ENCODE measurements around the gene CSMD2.

Gene CSMD2

DNA sequence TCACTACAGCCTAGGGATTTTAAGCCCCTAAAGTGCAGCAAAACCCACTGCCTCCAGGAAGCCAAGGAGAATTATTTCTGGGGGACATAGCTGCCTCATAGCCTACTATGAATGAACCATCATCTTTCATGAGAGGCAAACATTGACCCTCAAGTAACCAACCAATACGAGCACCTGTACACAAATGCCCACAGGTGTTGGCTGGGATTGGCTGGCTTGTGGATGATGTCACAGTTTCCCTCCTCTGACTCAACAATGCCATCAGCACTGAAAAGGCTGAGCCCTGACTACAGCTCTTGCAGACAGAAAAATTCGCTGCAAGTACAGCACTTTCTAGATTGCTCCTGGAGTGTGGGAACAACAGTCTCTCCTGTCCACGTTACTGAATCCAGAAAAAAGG is 301.3 kb downstream of the CSMD2 start, which contains the start of gene HMGB4:
Gene HMGB4 (plus strand): TSS at position 301 of the 400 bp plus-strand sequence. CDS start 113 bp downstream, outside the sequence.
- TF ChIP-seq, protein P1, sequence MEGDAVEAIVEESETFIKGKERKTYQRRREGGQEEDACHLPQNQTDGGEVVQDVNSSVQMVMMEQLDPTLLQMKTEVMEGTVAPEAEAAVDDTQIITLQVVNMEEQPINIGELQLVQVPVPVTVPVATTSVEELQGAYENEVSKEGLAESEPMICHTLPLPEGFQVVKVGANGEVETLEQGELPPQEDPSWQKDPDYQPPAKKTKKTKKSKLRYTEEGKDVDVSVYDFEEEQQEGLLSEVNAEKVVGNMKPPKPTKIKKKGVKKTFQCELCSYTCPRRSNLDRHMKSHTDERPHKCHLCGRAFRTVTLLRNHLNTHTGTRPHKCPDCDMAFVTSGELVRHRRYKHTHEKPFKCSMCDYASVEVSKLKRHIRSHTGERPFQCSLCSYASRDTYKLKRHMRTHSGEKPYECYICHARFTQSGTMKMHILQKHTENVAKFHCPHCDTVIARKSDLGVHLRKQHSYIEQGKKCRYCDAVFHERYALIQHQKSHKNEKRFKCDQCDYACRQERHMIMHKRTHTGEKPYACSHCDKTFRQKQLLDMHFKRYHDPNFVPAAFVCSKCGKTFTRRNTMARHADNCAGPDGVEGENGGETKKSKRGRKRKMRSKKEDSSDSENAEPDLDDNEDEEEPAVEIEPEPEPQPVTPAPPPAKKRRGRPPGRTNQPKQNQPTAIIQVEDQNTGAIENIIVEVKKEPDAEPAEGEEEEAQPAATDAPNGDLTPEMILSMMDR (IDR thresholded peaks at IDR 0.05; ENCODE audit: low read depth, low read length), result no peak
- H3K4me3 ChIP-seq (ENCODE audit: low read depth, low read length), result no peak within 1 kb of the TSS

DNA sequence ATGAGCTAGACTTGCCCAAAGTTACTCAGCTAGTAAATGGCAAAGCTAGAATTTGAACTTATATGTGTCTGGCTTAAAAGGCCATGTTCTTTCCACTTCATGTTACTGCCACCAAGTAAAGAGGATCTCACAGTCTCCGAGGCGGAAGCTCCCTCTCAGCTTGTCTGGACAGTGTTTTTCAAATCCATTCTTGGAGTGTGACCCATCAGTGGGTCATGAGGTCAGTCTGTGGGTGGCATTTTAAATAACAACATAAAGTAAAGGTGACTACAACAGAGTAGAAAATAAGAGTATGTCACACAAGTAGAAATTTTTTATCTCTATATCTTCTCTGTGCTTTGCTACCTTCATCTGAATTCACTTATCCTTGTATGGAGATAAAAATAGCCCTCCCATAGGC is 304.4 kb downstream of the CSMD2 start:
- TF ChIP-seq, protein P1 (IDR thresholded peaks at IDR 0.05; ENCODE audit: low read depth, low read length), result no peak

DNA sequence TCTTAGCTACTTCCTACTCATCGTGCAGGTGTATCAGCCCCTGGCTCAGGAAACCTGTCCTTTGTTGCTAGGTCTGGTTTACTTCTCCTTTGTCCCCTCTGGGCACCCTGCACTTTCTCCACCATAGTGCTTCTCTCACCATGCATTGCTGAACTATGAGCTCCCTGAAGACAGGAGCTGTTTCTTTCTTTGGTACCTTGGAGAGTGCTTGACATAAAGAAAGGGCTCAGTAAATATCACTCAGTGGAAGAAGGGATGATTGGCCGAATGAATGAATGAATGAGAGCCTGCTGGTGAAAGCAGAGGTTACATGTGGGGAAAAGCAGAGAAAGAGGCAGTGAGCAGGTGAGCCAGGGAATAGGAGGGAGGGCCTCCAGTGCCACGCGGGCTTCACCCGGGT is 310.9 kb downstream of the CSMD2 start:
- no peak overlapping the region for H3K4me3 ChIP-seq (ENCODE audit: low read depth, low read length)
- TF ChIP-seq, protein P1 (IDR thresholded peaks at IDR 0.05; ENCODE audit: low read depth, low read length), result no peak

More for the DNA sequence above, 304.4 kb downstream of the CSMD2 start:
- no peak overlapping the region for H3K4me3 ChIP-seq (ENCODE audit: low read depth, low read length)

DNA sequence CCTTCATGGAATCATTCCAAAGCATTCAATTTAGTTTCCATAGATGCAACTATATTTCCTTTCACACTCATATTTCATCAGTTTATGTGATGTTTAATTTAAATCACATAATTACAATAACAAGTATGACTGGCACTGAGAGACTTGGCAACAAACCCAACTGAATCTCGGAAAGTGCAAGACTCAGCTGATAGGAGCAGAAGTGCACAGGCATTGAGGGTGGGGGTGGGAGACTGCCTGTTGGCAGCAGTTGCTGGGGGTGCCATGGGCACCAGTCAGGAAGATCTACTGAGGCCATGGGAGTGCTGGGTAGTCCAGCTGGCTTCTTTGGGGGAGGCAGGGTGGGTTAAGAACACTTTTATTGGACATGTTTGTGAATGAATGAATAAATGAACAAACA is 311.6 kb downstream of the CSMD2 start:
- TF ChIP-seq, protein P1 (IDR thresholded peaks at IDR 0.05; ENCODE audit: low read depth, low read length), result no peak
- no peak overlapping the region for H3K4me3 ChIP-seq (ENCODE audit: low read depth, low read length)

DNA sequence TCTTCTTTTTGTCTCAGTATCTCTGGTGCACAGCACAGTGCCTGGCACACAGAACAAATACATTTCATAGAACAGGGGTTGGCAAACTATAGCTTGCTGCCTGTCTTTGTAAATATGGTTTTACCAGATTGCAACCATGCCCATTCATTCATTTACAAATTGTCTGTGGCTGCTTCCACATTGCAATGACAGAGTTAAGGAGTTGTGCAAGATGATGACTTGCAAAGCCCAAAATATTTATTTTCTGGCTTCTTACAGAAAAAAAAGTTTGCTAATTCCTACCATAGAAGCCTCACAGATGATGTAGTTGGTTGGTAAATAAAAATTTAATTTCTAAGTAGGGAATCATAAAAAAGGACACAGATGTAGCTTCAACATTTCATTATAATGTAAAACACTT is 312.3 kb downstream of the CSMD2 start:
- TF ChIP-seq, protein P1 (IDR thresholded peaks at IDR 0.05; ENCODE audit: low read depth, low read length), result no peak
- H3K4me3 ChIP-seq (ENCODE audit: low read depth, low read length), result no peak overlapping the region

DNA sequence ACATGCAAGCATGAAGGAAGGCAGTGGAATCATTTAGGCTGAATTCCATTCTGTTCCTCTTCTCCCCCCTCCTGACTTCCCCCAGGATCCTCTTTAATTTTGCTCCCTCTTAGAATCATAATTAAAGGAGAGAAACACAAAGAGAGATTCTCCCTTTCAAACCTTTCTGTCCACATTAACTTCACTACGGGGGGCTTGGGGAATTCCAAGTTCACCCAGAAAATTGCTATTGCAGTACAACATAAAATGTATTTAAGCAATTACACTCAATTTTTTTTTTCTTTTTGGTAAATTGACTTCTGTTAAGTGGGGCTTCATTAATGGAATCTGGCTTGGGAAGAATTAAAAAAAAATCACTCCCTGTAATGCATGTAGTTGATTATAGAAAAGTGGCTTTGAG is 314.5 kb downstream of the CSMD2 start:
- TF ChIP-seq, protein P1 (IDR thresholded peaks at IDR 0.05; ENCODE audit: low read depth, low read length), result no peak
- no peak overlapping the region for H3K4me3 ChIP-seq (ENCODE audit: low read depth, low read length)

DNA sequence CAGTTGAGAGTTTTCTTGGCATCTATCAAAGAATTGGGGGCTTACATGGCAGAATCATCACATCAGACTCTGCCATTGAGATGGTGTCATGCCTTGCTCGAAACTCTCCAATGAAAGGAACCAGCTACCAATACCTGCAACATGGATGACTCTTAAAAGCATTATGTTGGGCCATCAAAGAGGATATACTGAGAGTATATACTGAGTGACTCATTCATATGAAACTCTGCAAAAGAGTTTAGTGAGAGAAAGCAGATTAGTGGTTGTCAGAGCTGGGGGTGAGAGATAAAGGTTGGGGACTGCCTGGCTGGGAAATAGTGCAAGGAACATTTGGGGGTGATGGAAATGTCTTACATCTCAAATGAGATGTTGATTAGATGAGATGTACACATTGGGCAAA is 315.8 kb downstream of the CSMD2 start:
- TF ChIP-seq, protein P1 (IDR thresholded peaks at IDR 0.05; ENCODE audit: low read depth, low read length), result no peak
- no peak overlapping the region for H3K4me3 ChIP-seq (ENCODE audit: low read depth, low read length)

All from WI38 (cell line).